Peyer's patch (tissue), 4 donors: Measurements from ENCODE around the gene PDZD4. TPM values are rescaled to one million over a fixed set of nuclear protein-coding genes. Genes with fewer than 3 reads are reported as not detected.

Source experiments
- DNase-seq, 3 donors: peaks; one replicate each; pipeline ENCODE4 v3.0.0-alpha.2; 2017 to 2019
- H3K27ac ChIP-seq, 4 donors: fragments of 200-600 bp; sonication (generic); one replicate each; pipeline ENCODE4 v1.5.1; 2016 to 2019
- H3K27me3 ChIP-seq, 2 donors: fragments of 200-600 bp; sonication (generic); one replicate each; pipeline ENCODE4 v1.5.1; 2019
- H3K36me3 ChIP-seq, 3 donors: fragments of 200-600 bp; sonication (generic); one replicate each; pipeline ENCODE4 v1.5.1; 2016 to 2019
- H3K4me1 ChIP-seq, 4 donors: fragments of 200-600 bp; sonication (generic); one replicate each; pipeline ENCODE4 v1.5.1; 2016 to 2019
- H3K4me3 ChIP-seq, 4 donors: fragments of 200-600 bp; sonication (generic); 1 replicate in 3 of 4; 2 replicates in 1 of 4; pipeline ENCODE4 v1.5.1; 2016 to 2019; ENCODE audit warnings: mild to moderate bottlenecking in 1 of 4
- H3K9me3 ChIP-seq, 4 donors: fragments of 200-600 bp; sonication (generic); one replicate each; pipeline ENCODE4 v1.5.1; 2016 to 2019; ENCODE audit warnings: mild to moderate bottlenecking in 1 of 4
- CTCF ChIP-seq, 6 experiments: fragments of 450-650 bp in 4 of 6; fragments of 200-600 bp in 2 of 6; sonication (generic) in 1 of 6; IDR thresholded peaks; one replicate each; pipeline ENCODE4 v1.5.1; 2017 to 2019; ENCODE audit warnings: antibody characterized with exemption in 6 of 6, mild to moderate bottlenecking in 3 of 6, moderate library complexity in 1 of 6
- POLR2A ChIP-seq, 2 donors: fragments of 450-650 bp; IDR thresholded peaks; one replicate each; pipeline ENCODE4 v1.5.1; 2017; ENCODE audit warnings: antibody characterized with exemption in 2 of 2, mild to moderate bottlenecking in 2 of 2, moderate library complexity in 2 of 2
- total RNA-seq, 4 donors: library from RNA; depleted of rRNA; stranded (reverse); fragments of >200 nt; gene quantifications; one replicate each; pipeline ENCODE4 v1.1.0, GENCODE V29; 2016

Gene PDZD4
- total RNA-seq, 4 donors from 2014 or later: 1.2 to 8.3 (median 2.4) TPM

GRCh38 chrX:153805436-153805835 is 24.9 kb downstream of the PDZD4 start:
- Histone ChIP-seq H3K27ac (no peak overlapping the region), H3K36me3 (no peaks in the 10 kb centered on the region), H3K27me3 (no peaks in the 10 kb centered on the region), H3K9me3 (no peaks in the 10 kb centered on the region), H3K4me1 (no peaks in the 10 kb centered on the region), H3K4me3 (no peak overlapping the region)
- no peak for DNase-seq
- TF ChIP-seq POLR2A (IDR thresholded peaks at IDR 0.05) (no peak), CTCF (IDR thresholded peaks at IDR 0.05) (no peak)

- Histone ChIP-seq H3K36me3 (no peaks in the 10 kb centered on the region), H3K4me3 (no peak overlapping the region), H3K4me1 (no peaks in the 10 kb centered on the region), H3K27ac (no peak overlapping the region), H3K9me3 (no peaks in the 10 kb centered on the region), H3K27me3 (no peaks in the 10 kb centered on the region)
- TF ChIP-seq POLR2A (IDR thresholded peaks at IDR 0.05): no peak
- TF ChIP-seq CTCF (IDR thresholded peaks at IDR 0.05): no peak
- no peak for DNase-seq
Measured at GRCh38 chrX:153804621-153805020, 25.7 kb downstream of the PDZD4 start.

GRCh38 chrX:153804100-153804595 is 26.2 kb downstream of the PDZD4 start:
- TF ChIP-seq POLR2A (IDR thresholded peaks at IDR 0.05) (no peak), CTCF (IDR thresholded peaks at IDR 0.05) (no peak)
- no peak overlapping the region for H3K4me3 ChIP-seq
- DNase-seq: no peak
- H3K9me3 ChIP-seq: no peaks in the 10 kb centered on the region
- no peak overlapping the region for H3K27ac ChIP-seq
- no peaks in the 10 kb centered on the region for H3K36me3 ChIP-seq
- no peaks in the 10 kb centered on the region for H3K4me1 ChIP-seq
- H3K27me3 ChIP-seq: no peaks in the 10 kb centered on the region

GRCh38 chrX:153803211-153804099 is 26.9 kb downstream of the PDZD4 start:
- Histone ChIP-seq H3K4me3 (no peak overlapping the region), H3K36me3 (peaks cover 0 to 3% (median 0%) of the 10 kb centered on the region in 3 donors), H3K9me3 (no peaks in the 10 kb centered on the region), H3K4me1 (no peaks in the 10 kb centered on the region), H3K27ac (no peak overlapping the region), H3K27me3 (no peaks in the 10 kb centered on the region)
- no peak for DNase-seq
- TF ChIP-seq CTCF (IDR thresholded peaks at IDR 0.05): no peak
- no peak for TF ChIP-seq POLR2A (IDR thresholded peaks at IDR 0.05)

GRCh38 chrX:153802513-153803045 is 27.8 kb downstream of the PDZD4 start:
- no peak for DNase-seq
- H3K36me3 ChIP-seq: peaks cover 0 to 12% (median 0%) of the 10 kb centered on the region in 3 donors
- TF ChIP-seq CTCF (IDR thresholded peaks at IDR 0.05) (no peak), POLR2A (IDR thresholded peaks at IDR 0.05) (no peak)
- H3K4me1 ChIP-seq: no peaks in the 10 kb centered on the region
- H3K9me3 ChIP-seq: no peaks in the 10 kb centered on the region
- H3K27ac ChIP-seq: no peak overlapping the region
- H3K27me3 ChIP-seq: no peaks in the 10 kb centered on the region
- H3K4me3 ChIP-seq: no peak overlapping the region
